Esophagus squamous epithelium (tissue), 4 donors: ENCODE measurements around the gene ROR2.

Experiments
- POLR2A ChIP-seq, 4 donors: fragments of 450-650 bp; IDR thresholded peaks; one replicate each; pipeline ENCODE4 v1.6.1; 2017; ENCODE audit warnings: antibody characterized with exemption in 4 of 4, mild to moderate bottlenecking in 4 of 4, moderate library complexity in 3 of 4
- TF ChIP-seq, protein P1 (sequence below), 6 experiments: fragments of 450-650 bp in 4 of 6; fragments of 200-600 bp in 2 of 6; sonication (generic) in 2 of 6; IDR thresholded peaks; one replicate each; pipeline ENCODE4 v1.5.1; 2016 to 2019; ENCODE audit warnings: antibody characterized with exemption in 6 of 6, mild to moderate bottlenecking in 4 of 6, moderate library complexity in 4 of 6

DNA sequence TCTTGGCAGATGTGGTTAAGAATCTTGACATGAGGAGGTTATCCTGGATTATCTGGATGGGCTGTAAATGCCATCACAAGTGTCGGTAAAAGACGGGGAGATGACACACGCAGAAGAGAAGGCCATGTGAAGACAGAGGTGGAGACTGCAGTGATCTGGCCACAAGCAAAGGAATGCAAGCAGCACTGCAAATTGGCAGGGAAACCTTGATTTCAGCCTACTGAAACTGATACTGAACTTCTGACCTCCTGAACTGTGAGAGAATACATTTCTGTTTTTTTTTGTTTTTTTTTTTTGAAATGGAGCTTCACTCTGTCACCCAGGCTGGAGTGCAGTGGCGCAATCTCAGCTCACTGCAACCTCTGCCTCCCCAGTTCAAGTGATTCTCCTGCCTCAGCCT, 433.9 kb downstream of the ROR2 start:
- TF ChIP-seq, protein P1, sequence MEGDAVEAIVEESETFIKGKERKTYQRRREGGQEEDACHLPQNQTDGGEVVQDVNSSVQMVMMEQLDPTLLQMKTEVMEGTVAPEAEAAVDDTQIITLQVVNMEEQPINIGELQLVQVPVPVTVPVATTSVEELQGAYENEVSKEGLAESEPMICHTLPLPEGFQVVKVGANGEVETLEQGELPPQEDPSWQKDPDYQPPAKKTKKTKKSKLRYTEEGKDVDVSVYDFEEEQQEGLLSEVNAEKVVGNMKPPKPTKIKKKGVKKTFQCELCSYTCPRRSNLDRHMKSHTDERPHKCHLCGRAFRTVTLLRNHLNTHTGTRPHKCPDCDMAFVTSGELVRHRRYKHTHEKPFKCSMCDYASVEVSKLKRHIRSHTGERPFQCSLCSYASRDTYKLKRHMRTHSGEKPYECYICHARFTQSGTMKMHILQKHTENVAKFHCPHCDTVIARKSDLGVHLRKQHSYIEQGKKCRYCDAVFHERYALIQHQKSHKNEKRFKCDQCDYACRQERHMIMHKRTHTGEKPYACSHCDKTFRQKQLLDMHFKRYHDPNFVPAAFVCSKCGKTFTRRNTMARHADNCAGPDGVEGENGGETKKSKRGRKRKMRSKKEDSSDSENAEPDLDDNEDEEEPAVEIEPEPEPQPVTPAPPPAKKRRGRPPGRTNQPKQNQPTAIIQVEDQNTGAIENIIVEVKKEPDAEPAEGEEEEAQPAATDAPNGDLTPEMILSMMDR (IDR thresholded peaks at IDR 0.05) = no peak
- no peak for TF ChIP-seq POLR2A (IDR thresholded peaks at IDR 0.05)
